ENCODE measurements around the gene NKAP. TPM values are rescaled to one million over a fixed set of nuclear protein-coding genes. Genes with fewer than 3 reads are reported as not detected.
"Not testable (repeated sequence)": the region's sequence is repeated elsewhere in the genome, so short reads cannot be mapped to it uniquely, and the experiment has no call there.

The NKAP gene
- total and polyA plus RNA-seq, 2 donors, result 6.8 to 11.5 TPM

DNA sequence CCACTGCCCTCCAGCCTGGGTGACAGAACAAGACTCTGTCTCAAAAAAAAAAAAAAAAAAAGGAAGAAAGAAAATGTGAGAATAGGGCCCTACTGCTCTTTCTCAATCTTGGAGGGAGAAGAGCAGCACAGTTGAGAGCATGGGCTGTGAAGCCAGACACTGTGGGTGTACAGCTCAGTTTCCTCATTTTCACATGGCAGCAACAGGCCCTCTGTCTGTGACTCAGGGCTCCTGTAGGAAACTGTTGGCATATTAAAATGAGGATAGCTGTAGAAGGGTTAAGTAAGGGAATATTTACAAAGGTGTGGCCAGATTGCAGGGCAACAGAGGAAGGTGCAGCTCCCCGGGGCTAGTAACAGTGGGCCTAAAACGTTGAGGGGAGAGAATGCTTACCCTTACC lies 44.4 kb downstream of the NKAP start:
- H3K4me3 ChIP-seq (ENCODE audit: low read depth, low read length), result no peak overlapping the region
- no peak overlapping the region for H3K27ac ChIP-seq (ENCODE audit: low read depth)
- no peaks in the 10 kb centered on the region for H3K4me1 ChIP-seq (ENCODE audit: insufficient read depth)
- H3K36me3 ChIP-seq (ENCODE audit: insufficient read depth), result no peaks in the 10 kb centered on the region
- 14% methylated on average over 2 of the region's 2 CpGs for WGBS
- DNase-seq (ENCODE audit: extremely low spot score), result no peak

DNA sequence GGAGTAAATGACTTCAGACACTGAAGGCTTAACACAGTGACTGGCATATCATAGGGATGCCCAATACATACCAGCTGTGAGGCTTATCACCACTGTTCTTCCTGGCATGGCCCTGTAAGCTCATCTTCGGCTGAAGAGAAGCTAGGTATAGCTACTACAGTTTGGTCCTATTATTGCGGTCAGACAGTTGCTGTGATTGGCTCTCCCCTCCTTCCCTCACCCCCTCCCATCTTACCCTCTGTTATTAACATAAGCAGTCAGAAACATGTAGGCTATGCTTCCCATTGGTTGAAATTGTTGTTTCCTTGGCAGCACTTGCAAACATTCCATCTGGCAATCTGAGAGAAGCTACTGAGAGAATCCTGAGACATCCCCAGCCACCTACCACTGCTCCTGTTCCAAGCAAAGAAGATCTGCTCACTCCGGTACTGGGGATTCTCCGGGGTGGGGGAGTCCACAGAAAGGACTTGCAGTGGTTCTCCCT lies 47.7 kb downstream of the NKAP start, which contains the start of gene AKAP14:
TSS of gene AKAP14 (plus strand) at position 51 of the 484 bp plus-strand sequence. CDS start 7,331 bp downstream, outside the sequence.
- no peak for DNase-seq (ENCODE audit: extremely low spot score)
- no peaks in the 10 kb centered on the region for H3K36me3 ChIP-seq (ENCODE audit: insufficient read depth)
- WGBS, result 33% methylated on average over 4 of the region's 4 CpGs

DNA sequence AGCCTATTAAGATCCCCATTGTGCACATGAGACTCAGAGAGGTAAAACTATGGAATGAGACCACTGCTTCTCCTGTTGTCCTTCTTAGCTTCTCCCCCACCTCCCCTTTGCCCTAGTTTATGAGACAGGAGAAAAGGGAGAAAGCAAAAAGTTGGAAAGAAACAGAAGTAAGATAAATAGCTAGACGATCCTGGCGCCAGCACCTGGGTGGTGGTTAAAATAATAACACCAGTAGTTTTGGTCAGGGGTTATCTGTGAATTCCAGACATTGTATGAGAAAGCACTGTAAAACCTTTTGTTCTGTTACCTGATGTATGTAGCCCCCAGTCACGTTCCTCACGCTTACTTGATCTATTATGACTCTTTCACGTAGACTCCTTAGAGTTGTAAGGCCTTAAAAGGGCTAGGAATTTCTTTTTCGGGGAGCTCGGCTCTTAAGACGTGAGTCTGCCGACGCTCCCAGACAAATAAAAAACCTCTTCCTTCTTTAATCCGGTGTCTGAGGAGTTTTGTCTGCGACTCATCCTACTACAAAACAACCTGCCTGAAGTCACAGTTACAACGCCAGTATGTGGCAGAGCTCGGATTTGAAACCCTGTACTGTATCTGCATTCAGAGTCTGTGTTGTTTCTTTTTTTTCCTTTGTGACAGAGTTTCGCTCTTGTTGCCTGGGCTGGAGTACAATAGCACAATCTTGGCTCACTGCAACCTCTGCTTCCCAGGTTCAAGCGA lies 51.4 kb downstream of the NKAP start:
- H3K36me3 ChIP-seq (ENCODE audit: insufficient read depth); H3K27ac ChIP-seq (ENCODE audit: low read depth); H3K4me3 ChIP-seq (ENCODE audit: low read depth, low read length); DNase-seq (ENCODE audit: extremely low spot score); H3K4me1 ChIP-seq (ENCODE audit: insufficient read depth): not testable (repeated sequence)
- WGBS, result 36% methylated on average over 16 of the region's 16 CpGs

More for the DNA sequence above, 47.7 kb downstream of the NKAP start, which contains the start of gene AKAP14:
- Histone ChIP-seq H3K27ac (ENCODE audit: low read depth) (no peak within 1 kb of the TSS), H3K4me1 (ENCODE audit: insufficient read depth) (no peaks in the 10 kb centered on the region), H3K4me3 (ENCODE audit: low read depth, low read length) (no peak within 1 kb of the TSS)

DNA sequence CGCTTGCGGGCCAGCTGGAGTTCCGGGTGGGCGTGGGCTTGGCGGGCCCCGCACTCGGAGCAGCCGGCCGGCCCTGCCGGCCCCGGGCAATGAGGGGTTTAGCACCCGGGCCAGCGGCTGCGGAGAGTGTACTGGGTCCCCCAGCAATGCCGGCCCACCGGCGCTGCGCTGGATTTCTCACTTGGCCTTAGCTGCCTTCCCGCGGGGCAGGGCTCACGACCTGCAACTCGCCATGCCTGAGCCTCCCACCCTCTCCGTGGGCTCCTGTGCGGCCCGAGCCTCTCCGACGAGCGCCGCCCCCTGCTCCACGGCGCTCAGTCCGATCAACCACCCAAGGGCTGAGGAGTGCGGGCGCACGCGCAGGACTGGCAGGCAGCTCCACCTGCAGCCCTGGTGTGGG lies 52.9 kb downstream of the NKAP start:
- DNase-seq (ENCODE audit: extremely low spot score); H3K4me3 ChIP-seq (ENCODE audit: low read depth, low read length); H3K4me1 ChIP-seq (ENCODE audit: insufficient read depth); H3K36me3 ChIP-seq (ENCODE audit: insufficient read depth); H3K27ac ChIP-seq (ENCODE audit: low read depth): not testable (repeated sequence)
- WGBS, result 87% methylated on average over 32 of the region's 36 CpGs

DNA sequence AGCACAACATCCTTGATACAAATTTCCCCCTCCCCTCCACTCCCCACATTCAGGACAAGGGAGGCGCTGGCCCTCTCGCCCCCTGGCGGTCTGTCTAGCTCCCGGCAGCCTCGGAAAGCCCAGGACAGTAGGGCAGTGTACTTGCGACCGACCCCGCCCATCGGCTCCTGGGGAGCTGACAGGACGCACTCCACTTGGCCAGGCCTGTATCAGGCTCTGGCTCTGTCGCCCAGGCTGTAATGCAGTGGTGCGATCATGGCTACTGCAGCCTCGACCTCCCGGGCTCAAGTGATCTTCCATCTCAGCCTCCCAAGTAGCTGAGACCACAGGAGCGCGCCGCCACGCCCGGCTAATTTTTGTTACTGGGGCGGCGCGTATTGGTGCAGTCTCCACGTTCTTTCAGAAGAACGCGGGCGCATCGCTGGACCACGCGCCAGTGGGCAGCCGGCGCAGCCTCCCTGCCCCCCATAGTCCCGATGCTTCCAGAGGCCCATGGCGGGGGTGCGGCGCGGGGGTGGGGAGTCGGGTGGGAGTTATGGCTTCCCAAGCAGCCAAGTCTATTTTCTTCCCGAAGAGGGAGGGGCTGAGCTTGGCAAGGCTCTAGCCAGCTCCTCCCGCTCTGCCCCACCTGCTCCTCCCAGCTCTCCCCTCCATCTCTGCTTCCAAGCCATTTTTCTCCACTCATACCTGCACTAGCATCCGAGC lies 55.7 kb downstream of the NKAP start:
- Histone ChIP-seq H3K4me3 (ENCODE audit: low read depth, low read length) (no peak overlapping the region), H3K4me1 (ENCODE audit: insufficient read depth) (no peaks in the 10 kb centered on the region), H3K27ac (ENCODE audit: low read depth) (no peak overlapping the region), H3K36me3 (ENCODE audit: insufficient read depth) (no peaks in the 10 kb centered on the region)
- DNase-seq (ENCODE audit: extremely low spot score), result no peak
- WGBS, result 5% methylated on average over 40 of the region's 40 CpGs

DNA sequence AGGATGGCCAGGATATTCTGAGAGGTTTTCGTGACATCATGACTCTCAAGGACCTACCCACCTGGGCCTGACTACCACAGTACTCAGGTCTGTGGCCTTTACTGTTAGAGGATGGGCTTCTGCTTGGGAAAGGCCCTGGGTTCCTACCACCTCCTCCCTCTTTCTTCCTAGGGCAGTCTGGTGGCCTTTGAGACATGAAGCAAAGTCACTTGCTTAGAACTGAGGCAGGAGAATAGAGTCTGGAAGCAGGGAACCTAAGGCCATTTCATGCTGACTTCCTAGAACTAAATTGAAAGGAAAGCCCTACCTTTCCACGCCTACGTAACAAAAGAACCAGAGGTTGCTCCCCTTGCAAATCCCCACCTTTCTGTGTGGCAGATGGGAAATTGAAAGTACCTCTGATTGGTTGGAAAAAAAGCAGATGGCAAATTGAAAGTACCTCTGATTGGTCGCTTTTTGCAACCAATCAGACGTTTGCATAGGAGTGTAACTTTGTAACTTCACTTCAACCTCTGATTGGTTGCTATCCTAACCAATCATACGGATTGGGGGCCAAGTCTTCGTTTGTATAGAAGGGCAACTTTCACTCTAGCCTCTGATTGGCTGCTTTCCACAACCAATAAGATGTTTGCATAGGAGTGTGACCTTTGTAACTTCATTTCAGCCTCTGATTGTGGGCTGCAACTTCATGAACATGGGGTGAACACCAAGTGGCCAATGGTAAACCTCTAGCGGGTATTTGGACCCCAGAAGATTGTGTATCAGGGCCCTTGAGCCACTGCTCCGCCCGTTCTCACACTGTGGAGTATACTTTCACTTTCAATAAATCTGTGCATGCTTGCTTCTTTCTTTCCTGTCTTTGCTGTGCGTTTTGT lies 57.8 kb downstream of the NKAP start:
- no peak overlapping the region for H3K27ac ChIP-seq (ENCODE audit: low read depth)
- H3K4me3 ChIP-seq (ENCODE audit: low read depth, low read length), result no peak overlapping the region
- H3K4me1 ChIP-seq (ENCODE audit: insufficient read depth), result no peaks in the 10 kb centered on the region
- WGBS, result 86% methylated on average over 11 of the region's 11 CpGs
- no peaks in the 10 kb centered on the region for H3K36me3 ChIP-seq (ENCODE audit: insufficient read depth)
- no peak for DNase-seq (ENCODE audit: extremely low spot score)

DNA sequence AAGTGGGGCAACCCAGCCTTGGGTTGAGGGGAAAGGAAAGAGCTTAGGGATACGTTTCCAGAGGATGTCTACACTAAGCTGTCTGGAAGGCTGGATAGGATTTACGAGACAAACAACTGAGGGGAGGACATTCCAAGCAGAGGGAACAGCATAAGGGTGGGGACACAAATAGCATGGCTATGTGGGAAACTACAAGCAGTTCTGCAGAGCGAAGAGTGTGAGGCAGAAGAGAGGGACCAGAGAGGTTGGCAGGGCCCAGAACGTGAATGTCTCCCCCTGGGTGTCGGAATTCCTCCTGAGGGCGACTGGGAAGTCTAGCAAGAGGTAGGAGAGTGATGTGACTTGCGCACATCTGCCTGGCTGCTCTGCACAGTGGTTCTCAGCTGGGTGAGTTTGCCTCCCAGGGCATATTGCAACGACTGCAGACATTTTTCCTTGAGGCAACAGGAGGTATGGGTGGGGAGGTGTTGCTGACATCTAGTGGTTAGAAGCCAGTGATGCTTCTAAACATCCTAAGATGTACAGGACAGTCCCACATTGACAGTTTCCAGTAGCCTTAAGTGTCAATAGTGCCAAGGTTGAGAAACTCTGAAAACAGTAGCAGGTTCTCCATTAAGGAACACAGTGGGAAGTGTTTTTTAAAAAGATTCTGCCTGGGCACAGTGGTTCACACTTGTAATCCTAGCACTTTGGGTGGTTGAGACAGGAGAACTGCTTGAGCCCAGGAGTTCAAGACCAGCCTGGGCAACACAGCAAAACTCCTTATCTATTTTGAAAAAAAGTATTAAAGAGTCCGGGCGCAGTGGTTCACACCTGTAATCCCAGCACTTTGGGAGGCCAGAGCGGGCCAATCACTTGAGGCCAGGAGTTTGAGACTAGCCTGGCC lies 62.8 kb downstream of the NKAP start:
- Histone ChIP-seq H3K36me3 (ENCODE audit: insufficient read depth) (no peaks in the 10 kb centered on the region), H3K4me1 (ENCODE audit: insufficient read depth) (no peaks in the 10 kb centered on the region), H3K27ac (ENCODE audit: low read depth) (no peak overlapping the region), H3K4me3 (ENCODE audit: low read depth, low read length) (no peak overlapping the region)
- DNase-seq (ENCODE audit: extremely low spot score), result no peak
- 44% methylated on average over 11 of the region's 11 CpGs for WGBS

DNA sequence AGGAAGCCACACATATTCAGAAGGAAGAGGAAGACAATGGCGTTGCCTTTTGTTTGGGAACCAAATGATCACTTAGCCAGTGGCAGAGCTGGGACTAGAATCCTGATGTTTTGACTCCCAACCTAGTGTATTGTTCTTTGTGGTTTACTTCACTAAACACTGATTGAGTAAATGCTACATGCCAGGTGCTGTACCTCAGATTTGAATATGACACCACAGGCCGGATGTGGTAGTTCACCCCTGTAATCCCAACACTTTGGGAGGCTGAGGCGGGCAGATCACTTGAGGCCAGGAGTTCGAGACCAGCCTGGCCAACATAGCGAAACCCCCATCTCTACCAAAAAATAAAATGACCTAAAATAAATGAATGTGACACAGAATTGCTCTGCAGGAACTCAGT lies 63.5 kb downstream of the NKAP start:
- H3K4me3 ChIP-seq (ENCODE audit: low read depth, low read length), result no peak overlapping the region
- WGBS, result 81% methylated on average over 5 of the region's 5 CpGs
- no peak for DNase-seq (ENCODE audit: extremely low spot score)

DNA sequence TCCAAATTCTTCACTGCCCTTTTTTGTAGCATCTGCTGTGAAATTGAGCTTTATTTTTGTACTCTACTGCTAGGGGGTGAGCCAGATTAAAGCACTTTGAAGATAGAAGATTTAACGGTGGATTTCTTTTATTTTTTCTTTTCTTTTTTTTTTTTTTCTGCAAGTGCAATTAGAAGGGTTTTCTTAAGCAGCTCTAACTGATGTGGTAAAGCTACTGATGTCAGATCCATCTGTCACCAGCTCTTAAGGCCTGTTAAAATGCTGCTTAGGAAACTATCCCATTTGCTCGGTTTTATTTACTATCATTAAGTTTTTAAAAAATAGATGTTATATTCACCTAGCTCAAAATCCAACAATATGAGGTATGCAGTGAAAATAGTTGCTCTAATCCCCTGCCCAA lies 64.8 kb downstream of the NKAP start:
- no peak overlapping the region for H3K4me3 ChIP-seq (ENCODE audit: low read depth, low read length)
- WGBS, result 57% methylated on average over 2 of the region's 2 CpGs
- no peaks in the 10 kb centered on the region for H3K36me3 ChIP-seq (ENCODE audit: insufficient read depth)
- no peak for DNase-seq (ENCODE audit: extremely low spot score)
- no peaks in the 10 kb centered on the region for H3K4me1 ChIP-seq (ENCODE audit: insufficient read depth)
- H3K27ac ChIP-seq (ENCODE audit: low read depth), result no peak overlapping the region

More for the DNA sequence above, 63.5 kb downstream of the NKAP start:
- Histone ChIP-seq H3K27ac (ENCODE audit: low read depth) (no peak overlapping the region), H3K4me1 (ENCODE audit: insufficient read depth) (no peaks in the 10 kb centered on the region), H3K36me3 (ENCODE audit: insufficient read depth) (no peaks in the 10 kb centered on the region)

DNA sequence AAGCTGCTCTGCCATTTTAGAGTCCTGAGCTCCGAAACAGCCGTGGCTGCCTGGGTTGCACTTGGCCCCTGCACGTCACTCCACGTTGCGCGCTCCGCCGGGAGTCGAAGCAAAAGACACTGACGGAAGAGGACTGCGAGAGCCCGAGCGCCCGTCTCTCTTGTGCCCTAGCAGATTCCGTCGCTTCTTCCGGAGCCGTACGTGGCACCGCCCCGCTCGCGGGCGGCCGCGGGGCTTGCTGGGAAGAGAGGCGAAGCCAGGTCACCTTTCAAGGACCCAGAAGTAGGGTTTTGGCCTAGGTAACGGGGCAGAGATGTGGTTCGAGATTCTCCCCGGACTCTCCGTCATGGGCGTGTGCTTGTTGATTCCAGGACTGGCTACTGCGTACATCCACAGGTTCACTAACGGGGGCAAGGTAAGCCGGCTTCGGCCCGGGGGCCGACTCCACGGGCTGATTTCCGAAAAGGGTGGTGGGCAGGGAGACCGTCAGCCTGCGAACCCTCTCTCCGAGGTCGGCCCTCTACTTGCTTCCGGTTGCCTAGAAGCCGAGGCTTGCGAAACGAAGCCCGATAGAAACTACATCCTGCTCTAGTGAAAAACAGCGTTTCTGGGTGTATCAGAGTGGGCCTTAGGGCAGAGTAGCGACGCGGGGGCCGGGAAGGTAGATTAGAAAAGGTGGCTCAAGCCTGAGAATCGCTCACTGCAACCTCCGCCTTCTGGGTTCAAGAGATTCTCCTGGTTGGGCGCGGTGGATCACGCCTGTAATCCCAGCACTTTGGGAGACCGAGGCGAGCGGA lies 71.8 kb downstream of the NKAP start, which contains the start of the genes NDUFA1 and RNF113A:
TSS of gene NDUFA1 (plus strand) at position 234 of the 797 bp plus-strand sequence. CDS start at position 314, 80 bp downstream.
TSS of gene RNF113A (minus strand) at position 135 of the 797 bp plus-strand sequence. CDS start at position 15, 120 bp downstream.
- H3K4me1 ChIP-seq (ENCODE audit: insufficient read depth), result no peaks in the 10 kb centered on the region
- under 1% methylated on average over 62 of the region's 62 CpGs for WGBS
- no peaks in the 10 kb centered on the region for H3K36me3 ChIP-seq (ENCODE audit: insufficient read depth)
- peak; percentile 71 for DNase-seq (ENCODE audit: extremely low spot score)
- peak within 1 kb of the TSS; percentile 97 for H3K27ac ChIP-seq (ENCODE audit: low read depth)
- H3K4me3 ChIP-seq (ENCODE audit: low read depth, low read length), result peak within 1 kb of the TSS; percentile 72

DNA sequence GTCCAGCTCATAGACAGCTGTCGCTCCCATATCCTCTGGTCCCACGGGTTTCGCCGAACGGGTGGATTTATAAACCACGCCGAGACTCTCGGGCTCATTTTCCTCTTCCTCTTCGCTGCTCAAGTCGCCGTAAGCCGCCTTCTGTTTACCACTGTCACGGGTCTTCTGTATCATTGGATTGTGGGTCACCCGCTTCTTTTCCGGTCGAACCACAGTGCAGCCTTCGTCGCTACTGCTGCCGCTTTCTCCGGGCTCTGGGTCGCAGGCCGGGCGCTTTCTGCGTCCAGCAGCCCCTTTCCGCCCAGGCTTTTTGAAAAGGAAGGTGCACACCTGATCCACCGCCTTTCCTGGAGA lies 72.3 kb downstream of the NKAP start:
- DNase-seq (ENCODE audit: extremely low spot score), result no peak
- no peaks in the 10 kb centered on the region for H3K36me3 ChIP-seq (ENCODE audit: insufficient read depth)
- WGBS, result 0% methylated on average over 26 of the region's 26 CpGs
- H3K4me3 ChIP-seq (ENCODE audit: low read depth, low read length), result peak overlapping the region; percentile 72
- H3K27ac ChIP-seq (ENCODE audit: low read depth), result peak overlapping the region; percentile 78
- no peaks in the 10 kb centered on the region for H3K4me1 ChIP-seq (ENCODE audit: insufficient read depth)
